Measurements from ENCODE around the gene TMIGD1.

The TMIGD1 gene

DNA sequence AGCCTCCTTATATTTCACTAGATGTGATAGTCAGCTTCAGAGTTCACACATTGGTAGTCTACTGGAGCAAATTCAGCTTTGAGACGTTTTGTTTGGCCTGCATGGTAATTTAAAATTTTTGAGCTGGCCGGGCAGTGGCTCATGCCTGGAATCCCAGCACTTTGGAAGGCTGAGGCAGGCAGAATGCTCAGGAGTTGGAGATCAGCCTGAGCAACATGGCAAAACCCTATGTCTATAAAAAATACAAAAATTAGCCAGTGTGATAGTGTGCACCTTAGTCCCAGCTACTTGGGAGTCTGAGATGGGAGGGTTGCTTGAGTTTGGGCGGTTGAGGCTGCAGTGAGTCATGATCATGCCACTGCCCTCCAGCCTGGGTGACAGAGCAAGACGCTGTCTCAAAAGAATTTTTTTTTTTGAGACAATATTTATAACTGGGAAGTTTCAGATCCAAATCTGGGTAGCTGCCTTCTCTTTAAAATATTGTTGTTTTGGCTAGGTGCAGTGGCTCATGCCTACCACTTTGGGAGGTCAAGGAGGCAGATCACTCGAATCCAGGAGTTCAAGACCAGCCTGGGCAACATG, 37.3 kb downstream of the TMIGD1 start:
- DNase-seq (ENCODE audit: low read depth, low spot score): no peak
- TF ChIP-seq, protein P1, sequence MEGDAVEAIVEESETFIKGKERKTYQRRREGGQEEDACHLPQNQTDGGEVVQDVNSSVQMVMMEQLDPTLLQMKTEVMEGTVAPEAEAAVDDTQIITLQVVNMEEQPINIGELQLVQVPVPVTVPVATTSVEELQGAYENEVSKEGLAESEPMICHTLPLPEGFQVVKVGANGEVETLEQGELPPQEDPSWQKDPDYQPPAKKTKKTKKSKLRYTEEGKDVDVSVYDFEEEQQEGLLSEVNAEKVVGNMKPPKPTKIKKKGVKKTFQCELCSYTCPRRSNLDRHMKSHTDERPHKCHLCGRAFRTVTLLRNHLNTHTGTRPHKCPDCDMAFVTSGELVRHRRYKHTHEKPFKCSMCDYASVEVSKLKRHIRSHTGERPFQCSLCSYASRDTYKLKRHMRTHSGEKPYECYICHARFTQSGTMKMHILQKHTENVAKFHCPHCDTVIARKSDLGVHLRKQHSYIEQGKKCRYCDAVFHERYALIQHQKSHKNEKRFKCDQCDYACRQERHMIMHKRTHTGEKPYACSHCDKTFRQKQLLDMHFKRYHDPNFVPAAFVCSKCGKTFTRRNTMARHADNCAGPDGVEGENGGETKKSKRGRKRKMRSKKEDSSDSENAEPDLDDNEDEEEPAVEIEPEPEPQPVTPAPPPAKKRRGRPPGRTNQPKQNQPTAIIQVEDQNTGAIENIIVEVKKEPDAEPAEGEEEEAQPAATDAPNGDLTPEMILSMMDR (IDR thresholded peaks at IDR 0.05; ENCODE audit: low read depth, low read length): no peak
- in situ Hi-C loops (cut with HindIII; ENCODE audit: low sequenced_read_pairs): no loop called here
- no peak overlapping the region for H3K4me3 ChIP-seq (ENCODE audit: low read depth, low read length)

DNA sequence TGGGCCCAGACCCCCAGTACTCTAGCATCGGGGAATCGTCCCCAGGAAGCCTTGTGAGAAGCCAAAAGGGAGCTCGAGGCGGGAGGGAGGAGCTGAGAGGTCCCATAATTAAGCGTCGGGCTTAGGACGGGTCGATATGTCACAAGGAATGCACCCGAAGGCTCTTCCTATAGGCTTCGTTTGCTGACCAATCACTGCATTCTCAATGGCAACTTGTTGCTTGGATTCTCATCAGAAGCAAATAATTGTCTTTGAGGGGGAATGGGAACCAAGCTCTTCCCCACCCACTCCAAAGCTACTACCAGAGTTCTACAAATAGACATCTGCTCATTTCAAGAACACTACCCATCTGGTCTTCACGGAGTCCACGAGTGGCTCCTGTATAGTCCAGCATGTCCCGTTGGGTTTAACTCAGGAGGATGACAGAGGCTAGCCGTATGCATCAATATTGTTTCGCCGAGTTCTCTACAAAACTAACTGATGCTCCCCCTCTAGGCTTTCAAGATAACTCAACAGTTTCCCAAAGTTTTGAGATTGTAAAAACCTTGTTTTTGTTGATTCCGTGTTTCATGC, 41.5 kb downstream of the TMIGD1 start:
- DNase-seq (ENCODE audit: low read depth, low spot score): peak; percentile 39
- peak overlapping the region; percentile 93 for H3K4me3 ChIP-seq (ENCODE audit: low read depth, low read length)

DNA sequence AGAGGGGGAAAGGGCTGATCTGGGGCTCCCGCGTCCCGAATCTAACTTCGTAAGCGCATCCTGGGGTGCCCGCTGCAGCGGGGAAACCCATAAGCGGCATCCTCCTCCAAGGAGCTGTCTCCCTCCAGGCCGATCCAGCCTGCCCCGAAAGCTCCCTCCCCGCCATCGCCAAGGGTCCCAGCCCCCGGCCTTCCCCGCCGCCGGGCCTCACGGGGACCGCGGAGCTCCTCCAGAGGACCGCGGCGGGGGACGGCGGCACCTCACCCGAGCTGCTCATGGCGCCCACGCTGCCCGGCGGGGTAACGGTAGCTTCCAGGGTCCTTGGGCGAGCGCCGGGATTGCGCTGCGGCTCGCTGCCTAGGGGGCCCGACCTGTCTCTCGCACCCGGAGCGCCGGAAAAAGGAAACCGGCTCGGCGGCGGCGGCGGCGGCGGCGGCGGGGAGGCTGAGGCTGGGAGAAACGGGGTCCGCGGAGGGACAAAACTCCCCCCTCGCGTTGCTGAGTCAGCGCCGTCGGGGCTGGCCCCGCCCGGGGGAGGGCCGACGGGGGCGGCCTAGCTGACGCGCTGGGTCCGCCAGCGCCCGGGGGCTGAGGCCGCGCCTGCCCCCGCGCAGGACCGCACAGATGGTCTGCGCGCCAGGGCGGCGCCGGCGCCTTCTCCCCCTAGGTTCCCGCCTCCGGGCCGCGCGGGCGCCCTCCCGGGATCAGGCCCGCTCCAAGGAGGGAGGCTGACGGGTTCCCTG, 42.1 kb downstream of the TMIGD1 start, which contains the start of gene BLMH:
TSS of gene BLMH (minus strand) at position 402 of the 743 bp plus-strand sequence. CDS start at position 277, 125 bp downstream.
- TF ChIP-seq, protein P1 (IDR thresholded peaks at IDR 0.05; ENCODE audit: low read depth, low read length): no peak
- peak; percentile 82 for DNase-seq (ENCODE audit: low read depth, low spot score)
- peak within 1 kb of the TSS; percentile 93 for H3K4me3 ChIP-seq (ENCODE audit: low read depth, low read length)
- in situ Hi-C loops (cut with HindIII; ENCODE audit: low sequenced_read_pairs): no loop called here

More for the DNA sequence above, 41.5 kb downstream of the TMIGD1 start:
- TF ChIP-seq, protein P1 (IDR thresholded peaks at IDR 0.05; ENCODE audit: low read depth, low read length): no peak
- in situ Hi-C loops (cut with HindIII; ENCODE audit: low sequenced_read_pairs): no loop called here

DNA sequence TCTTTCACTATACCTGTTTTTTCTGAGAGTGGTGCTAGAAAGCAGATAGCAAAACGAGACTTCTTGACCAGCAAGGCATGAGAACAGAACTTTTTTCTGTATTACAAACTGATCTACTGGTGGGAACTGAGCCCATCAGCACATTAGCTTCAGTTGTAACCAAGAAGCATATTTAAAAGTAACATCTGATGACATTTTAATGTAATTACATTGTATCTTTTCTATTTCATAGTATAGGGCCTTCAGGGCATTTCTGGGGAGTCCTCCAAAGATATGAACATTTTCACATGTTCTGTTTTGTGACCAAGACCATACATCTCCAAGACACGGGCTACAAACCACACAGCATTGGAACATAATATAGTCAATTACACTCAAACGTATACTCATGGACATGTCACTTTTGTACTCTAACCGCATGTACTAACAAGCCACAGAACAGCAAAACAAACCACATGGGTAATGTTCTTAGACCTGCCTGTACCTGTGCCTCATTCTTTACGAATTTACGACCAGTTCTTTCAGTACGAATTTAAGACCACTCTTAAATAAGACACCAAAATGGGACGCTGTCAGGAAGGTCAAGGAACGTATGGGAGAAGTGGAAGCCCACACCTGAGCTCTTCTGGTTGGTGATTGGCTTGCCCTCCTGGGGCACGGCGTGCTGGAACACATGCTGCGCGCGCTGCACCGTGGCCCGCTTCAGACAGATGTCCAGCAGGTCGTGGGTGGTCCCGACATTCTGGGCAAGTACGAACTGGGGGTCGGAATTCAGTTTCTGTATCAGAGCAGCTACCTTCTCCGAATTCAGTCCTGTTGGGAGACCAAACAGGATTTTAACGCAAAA, 42.9 kb downstream of the TMIGD1 start:
- in situ Hi-C loops (cut with HindIII; ENCODE audit: low sequenced_read_pairs): no loop called here
- no peak for DNase-seq (ENCODE audit: low read depth, low spot score)
- peak overlapping the region; percentile 93 for H3K4me3 ChIP-seq (ENCODE audit: low read depth, low read length)
- TF ChIP-seq, protein P1 (IDR thresholded peaks at IDR 0.05; ENCODE audit: low read depth, low read length): no peak

DNA sequence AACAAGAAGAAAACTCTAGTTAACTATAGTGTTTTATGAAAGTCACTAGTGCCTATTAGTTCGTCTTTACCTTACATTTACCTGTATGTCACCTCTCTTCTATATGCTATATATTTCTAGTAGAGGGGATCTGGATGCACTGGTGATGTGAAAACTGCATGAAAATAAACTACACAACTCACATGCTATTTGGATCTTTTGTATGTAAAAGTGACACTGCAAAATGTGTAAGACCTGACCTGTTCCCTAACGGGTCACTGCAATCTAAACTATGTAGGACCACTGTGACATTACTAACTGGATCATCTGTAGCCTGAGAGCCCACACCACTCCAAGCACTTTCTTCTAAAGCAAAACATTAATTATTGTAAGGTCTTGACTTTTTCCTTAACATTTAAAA, 43.8 kb downstream of the TMIGD1 start:
- DNase-seq (ENCODE audit: low read depth, low spot score): no peak
- in situ Hi-C loops (cut with HindIII; ENCODE audit: low sequenced_read_pairs): no loop called here
- TF ChIP-seq, protein P1 (IDR thresholded peaks at IDR 0.05; ENCODE audit: low read depth, low read length): no peak
- no peak overlapping the region for H3K4me3 ChIP-seq (ENCODE audit: low read depth, low read length)

DNA sequence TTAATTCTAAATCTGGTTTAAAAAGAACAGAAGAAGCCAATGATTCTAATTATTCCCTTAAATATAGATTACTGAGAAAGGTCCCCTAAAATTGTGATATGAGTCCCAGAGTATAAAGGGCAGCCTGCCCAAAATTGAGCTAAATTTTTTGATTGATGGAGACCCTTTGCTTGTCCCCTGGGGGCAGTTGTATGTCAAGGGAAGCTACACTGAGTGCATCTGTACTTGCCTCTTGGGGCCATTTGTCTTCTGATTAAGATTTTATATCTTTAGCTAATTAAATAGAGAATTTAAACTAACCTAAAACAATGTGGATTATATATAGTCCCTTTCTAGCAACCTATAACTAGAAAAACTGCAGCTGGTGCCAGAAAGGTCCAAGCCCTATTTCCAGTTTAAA, 54.7 kb downstream of the TMIGD1 start:
- DNase-seq (ENCODE audit: low read depth, low spot score): no peak
- no peak overlapping the region for H3K4me3 ChIP-seq (ENCODE audit: low read depth, low read length)
- in situ Hi-C loops (cut with HindIII; ENCODE audit: low sequenced_read_pairs): no loop called here
- TF ChIP-seq, protein P1 (IDR thresholded peaks at IDR 0.05; ENCODE audit: low read depth, low read length): no peak
